Left lobe of liver (tissue), 2 donors: ENCODE measurements around the gene CRACR2A. TPM values are rescaled to one million over a fixed set of nuclear protein-coding genes. Genes with fewer than 3 reads are reported as not detected.

Experiments
- ATAC-seq: fragments of 200-7000 bp; cut with Tn5 transposase; one replicate; pipeline ENCODE4 v1.9.1; 2020; ENCODE audit warnings: mild to moderate bottlenecking, moderate library complexity
- DNase-seq: peaks from one replicate; pipeline ENCODE4 v3.0.0-alpha.2; 2020; ENCODE audit warnings: low spot score
- total RNA-seq: library from RNA; stranded (reverse); gene quantifications from one replicate; pipeline ENCODE4 v1.2.1, GENCODE V29; 2021
- donor health status: DM: no; HTN: no; CAD: no; lungs with moderate emphysema.
- donor health status: DM: no; HTN: yes; CAD: no.

CRACR2A gene
- total RNA-seq, 1 donor from 2014 or later, result 0.93 TPM

DNA sequence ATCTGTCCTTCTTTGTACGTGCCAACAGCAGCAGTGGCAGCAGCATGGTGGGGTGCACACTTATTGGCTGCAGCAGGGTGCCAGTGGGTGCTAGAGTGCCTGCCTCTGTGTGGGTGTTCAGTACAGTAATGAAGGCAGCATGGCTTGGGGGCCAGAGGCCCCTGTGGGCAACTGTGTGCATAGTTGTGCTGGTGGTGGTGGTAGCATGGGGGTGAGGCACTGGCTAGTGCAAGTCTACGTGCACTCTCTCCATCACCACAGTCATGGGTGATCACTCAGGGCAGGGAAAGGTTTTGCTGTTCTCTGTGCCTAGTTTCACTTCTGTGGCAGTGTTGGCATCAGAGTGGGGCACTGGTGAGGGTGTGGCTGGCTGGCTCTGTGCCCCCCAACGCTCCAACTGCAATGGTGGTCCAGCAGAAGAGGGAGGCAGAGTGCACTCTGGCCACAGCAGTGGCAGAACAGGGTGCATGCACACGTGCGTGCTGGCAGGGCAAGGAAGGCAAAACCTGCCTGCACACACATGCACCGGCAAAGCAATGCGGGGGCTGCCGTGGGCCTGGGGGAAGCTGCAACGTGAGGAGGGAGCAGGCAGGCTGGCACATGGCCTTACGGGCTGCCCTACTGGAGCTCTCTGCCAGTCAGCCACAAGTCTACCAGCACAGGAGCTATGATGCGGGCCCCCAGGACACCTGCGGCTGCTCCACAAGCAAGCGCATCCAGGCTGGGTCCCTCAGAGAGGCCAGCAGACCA is 60.1 kb downstream of the CRACR2A start:
- DNase-seq (no peak), ATAC-seq (no peak)

DNA sequence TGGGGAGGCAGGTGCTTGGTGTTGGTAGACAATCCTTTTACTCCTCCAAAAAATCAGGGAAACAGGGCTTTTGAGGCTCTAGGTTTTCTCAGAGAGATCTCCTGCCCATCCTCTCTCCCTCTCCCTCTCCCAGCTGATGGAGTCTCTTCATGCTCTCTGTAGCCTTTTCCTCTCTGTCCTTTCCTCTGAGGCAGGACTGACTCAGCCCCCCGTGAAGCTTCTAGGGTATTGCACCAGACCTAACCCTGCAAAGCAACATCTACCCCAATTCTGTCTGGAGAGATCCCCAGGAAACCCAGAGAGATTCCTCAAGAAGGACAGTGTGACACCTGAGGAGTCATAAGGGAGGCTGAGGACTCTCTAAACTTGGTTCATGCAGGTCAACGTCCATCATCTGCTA is 66.4 kb downstream of the CRACR2A start:
- no peak for DNase-seq
- no peak for ATAC-seq

DNA sequence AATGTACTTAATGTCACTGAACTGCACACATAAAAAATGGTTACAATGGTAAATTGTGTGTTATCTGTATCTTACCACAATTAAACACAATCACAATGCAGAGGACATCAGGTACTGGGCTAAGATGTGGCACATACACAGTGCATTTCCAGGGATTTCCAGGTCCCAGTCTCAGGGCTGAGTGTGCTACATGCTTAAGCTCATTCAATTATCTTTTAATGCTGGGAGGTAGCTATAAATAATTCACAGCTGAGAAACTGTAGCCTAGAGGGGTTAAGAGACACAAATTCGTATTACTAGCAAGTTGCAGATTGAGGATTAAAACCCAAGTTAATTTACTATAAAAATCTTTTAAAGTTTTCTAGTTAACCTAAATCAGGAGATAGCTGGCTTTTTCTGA is 67.1 kb downstream of the CRACR2A start:
- ATAC-seq (no peak), DNase-seq (no peak)

DNA sequence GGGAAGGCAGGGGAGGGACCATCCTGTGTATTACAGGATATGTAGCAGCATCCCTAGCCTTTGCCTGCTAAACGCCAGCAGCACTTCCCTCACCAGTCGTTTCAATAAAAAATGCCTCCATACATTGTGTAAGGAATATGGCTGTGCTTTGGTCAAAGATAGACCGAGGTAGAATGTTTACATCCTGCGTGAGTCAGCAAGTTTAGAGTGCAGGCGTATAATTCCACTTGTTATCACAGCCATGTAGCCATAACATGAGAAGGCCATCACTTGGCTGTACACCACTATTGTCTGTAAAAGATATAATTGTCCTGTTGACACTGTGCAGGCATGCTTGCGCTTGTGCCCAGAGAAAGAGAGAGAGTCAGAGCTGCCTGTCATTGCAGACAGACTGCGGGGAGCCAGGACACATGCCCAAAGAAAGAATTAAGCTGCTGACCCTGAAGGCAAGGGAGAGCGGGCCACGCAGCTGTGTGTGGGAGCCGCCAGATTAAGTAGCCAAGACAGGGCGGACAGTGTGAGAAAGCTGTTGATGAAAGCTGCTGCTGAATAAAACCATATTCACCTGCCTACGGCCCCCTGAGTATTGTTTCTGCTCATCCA is 68.4 kb downstream of the CRACR2A start:
- ATAC-seq, result no peak

DNA sequence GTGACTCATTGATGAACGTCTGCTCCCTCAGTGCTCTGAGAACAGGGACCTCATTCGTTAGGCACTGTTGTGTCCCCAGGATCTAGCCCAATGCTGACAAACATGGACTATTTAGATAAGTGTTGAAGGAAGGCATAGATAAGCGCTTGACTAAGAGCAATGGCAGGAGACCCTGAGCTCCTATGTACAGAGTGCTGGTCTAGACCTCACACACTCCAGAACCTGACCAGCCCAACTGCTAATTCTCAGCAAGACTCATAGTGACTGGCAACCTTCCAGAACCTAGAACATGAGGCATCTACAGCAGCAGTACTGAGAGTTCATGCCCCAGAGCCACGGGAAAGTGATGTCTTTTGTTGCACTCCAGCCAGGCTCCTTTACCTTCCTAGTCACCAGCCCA is 69.2 kb downstream of the CRACR2A start:
- DNase-seq (no peak), ATAC-seq (no peak)

More for the DNA sequence above, 68.4 kb downstream of the CRACR2A start:
- DNase-seq, result no peak

DNA sequence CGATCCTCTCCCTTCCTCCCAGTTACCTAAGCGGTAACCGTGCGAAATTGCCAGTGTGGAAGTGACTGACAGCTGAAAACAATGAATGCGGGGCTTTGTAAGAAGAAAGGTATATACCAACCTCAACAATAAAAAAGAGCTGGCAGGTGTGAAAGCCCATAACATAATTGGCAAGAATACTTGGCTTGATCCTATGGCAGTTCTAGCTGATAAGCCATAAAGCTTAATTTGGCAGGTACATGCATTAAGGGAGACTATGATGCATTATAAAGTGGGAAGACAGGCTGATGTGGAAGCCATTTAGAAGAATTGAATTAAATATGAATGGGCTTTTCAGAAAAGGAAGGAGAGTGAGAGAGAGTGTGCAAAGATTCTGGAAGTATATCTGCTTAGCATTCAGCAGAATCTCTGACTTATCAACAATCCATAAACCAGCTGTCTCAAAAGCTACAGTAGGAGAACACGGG is 71.3 kb downstream of the CRACR2A start:
- ATAC-seq, result no peak
- DNase-seq, result no peak

DNA sequence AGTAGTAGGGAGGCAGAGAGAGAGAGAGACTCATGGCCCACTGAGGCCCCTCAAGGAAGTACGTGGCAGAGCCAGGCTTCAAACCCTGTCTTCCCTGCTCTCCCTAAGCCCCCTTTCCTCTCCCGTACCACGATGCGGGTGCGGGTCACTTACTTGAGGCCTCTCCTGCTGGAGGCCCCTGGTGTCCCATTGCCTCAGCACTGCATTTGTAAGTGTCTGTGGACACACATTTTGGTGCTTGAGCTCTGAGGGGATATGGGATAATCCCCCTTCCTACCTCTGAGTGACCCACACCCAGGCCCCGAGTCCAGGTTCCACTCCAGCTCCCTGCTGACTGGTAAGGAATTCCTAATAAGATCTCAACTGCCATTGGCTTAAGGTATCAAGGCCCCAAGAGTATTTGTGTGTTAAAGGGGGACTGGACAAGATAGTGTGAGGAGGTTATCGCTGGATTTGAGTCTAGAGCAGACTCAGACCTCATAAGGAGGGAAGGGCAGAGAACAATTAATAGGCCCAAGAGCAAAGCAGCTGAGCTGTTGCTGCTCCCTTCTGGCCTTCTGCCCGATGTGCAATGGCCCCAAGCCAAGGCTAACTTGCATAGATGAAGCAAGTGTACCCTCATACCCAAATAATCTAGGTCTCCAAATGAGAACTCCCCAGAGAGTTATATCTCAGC is 71.9 kb downstream of the CRACR2A start:
- peak; percentile 73 for DNase-seq
- peak; percentile 76 for ATAC-seq

DNA sequence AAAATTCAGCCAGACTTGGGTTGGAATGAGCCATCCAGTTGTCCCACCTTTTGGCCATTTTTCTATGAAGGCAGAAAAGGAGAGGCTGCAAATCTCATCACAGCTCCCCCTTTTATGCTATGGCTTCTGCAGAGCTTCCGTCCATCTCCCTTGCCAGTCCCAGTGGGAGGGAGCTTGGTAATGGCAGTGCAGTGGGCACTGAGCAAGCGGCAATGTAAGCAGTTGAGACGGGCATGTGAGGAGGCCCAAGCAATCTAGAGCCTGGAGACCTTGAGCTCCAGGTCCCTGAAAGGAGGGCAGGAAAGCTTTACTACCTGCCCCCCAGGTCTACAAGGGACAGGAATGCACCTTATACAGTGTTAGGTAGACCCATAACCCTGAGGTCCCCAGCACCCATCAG is 73.1 kb downstream of the CRACR2A start:
- DNase-seq (no peak), ATAC-seq (no peak)

DNA sequence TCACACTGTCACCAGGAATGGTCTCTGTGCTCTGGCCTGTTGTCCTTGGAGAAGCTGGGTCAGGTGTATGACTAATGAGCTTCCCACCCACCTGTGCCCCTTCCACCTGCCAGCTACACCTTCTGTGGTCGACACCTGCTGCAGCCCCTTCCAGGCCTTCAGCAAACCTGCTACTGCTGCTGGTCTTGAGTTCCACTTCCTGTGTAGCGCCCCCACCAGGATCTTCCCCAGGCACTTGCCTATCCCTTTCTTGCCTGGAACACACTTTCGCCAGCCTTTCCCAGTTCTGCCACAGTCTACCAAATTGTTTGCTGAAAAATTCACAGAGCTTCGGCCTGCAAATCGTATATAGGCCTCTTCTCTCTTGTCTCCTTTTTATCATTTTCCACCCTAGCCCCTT is 75.3 kb downstream of the CRACR2A start:
- no peak for DNase-seq

DNA sequence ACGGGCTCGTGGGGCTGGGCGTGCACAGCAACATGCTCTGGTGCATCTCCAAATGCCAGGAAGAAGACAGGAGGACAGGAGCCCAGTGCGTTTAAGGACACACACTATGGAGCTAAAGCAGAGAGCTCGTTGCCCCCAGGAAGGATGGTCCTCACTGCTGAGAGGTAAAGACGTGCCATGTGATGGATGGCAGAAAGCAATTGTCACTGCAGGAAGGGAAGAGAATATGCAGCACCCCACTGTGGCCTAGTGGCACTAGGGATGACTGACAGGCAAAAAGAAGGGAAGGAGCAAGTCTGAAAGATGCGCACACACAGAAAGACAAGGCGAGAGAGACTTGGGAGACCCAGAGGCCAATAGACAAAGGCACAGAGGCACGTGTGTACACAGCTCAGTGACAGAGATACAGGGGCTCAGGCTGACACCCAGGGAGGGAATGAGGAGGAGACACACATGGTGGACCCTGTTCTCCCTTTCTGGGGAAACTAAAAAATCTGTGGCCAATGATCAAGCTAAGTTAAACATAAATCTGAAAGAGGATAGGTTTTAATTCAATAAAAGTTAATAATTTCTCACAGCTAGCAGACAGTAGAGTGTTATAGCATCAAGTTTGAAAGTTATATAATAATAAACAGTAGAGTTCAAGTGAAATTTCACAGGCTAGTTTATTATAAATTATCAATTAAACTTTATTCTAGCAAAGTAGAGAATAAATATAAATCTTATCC is 78.8 kb downstream of the CRACR2A start:
- DNase-seq (no peak), ATAC-seq (peak; percentile 68)

More for the DNA sequence above, 75.3 kb downstream of the CRACR2A start:
- no peak for ATAC-seq

DNA sequence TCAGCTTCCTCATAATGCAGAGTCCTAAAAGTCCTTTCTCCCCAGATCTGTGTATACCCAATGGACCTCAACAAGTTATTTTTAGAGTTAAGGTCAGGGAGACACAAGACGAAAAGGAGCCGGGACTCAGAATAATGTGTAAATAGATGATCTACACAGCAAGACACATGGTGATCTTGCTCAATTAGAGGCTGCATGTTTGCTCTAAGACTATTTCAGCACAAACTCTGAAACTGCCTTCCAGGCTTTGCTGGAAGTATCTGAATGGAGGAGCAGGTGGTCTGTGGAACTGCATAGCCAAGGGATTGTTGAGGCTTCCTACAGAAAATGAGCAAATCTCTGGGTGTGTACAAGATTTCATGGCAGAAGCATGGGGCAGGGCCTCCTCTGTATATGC is 80.8 kb downstream of the CRACR2A start:
- peak; percentile 56 for ATAC-seq
- no peak for DNase-seq

DNA sequence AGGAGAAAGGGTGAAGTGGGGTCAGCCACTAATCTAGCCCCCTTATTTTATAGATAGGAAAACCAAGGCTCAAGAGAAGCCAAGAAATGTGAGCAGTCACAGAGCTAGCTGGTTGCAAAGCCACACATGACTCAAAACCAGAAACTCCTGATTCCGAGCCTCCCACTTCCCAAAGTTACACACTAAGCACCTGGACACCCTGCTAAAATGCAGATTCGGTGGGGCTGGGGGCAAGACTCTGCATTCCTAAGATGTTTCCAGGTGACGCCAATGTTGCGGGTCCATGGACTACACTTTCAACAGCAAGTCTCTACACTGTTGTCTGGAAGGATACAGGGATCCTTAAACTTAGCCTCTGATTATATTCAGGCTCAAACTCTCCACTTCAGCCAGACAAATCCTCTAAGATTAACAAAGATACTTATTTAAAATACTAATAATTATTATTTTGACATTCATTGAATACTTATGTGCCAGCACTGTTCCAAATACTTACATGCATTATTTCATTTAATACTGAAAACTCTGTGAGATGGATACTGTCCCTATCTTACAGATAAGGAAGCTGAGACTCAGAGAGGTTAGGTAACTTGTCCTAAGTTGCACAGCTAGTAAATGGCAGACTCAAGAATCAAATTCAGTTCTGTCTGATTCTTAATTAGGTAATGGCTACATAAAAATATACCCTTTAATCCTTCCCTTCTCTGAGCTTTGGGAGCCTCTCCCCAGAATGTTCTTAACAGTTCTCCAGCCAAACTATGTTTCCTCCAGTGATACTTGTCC is 81.4 kb downstream of the CRACR2A start:
- ATAC-seq (no peak), DNase-seq (no peak)

DNA sequence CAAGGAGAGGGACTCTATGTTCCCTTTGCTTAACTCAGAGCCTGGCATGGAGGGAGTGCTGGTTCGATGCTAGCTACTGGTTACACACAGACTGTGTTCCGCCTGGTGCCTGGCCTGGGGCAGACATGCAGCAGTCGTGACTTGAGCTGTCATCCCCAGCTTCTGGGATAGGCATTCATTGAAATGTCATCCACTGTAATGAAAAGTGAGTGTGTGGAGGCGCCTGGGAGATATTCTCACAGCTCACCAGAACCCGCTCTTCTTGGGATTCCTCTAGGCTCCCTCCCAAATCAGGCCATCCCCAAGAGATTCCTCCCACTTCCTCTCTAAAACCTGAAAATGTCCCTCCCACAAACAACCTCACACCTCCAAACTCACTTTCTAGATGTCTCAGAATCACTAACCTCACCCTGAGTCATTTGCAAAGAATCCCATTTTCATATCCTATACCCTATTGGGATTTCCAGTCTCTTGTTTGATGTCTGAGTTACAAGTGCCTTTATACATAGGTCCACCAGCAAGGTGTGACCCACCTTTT is 82.8 kb downstream of the CRACR2A start:
- ATAC-seq, result no peak
- DNase-seq, result no peak

DNA sequence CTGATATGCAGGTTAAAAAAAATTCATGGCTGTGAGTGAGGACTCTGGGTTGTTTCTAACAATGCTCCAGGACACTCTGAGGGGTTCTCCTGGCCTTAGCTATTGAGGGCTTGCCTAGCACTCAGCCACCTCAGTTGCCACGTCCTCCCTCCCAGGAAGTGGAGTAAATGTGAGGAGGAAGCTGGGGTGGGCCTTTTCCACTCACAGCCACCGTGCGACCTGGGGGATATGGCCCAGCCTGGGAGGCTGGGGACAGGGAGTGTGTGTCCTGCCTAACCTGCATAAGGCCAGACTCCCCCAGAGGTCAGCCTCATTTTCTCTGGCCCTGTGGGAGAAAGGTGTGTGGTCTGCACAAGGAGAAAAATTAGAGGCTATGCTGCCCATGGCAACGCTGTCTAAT is 83.3 kb downstream of the CRACR2A start:
- DNase-seq (no peak), ATAC-seq (no peak)

DNA sequence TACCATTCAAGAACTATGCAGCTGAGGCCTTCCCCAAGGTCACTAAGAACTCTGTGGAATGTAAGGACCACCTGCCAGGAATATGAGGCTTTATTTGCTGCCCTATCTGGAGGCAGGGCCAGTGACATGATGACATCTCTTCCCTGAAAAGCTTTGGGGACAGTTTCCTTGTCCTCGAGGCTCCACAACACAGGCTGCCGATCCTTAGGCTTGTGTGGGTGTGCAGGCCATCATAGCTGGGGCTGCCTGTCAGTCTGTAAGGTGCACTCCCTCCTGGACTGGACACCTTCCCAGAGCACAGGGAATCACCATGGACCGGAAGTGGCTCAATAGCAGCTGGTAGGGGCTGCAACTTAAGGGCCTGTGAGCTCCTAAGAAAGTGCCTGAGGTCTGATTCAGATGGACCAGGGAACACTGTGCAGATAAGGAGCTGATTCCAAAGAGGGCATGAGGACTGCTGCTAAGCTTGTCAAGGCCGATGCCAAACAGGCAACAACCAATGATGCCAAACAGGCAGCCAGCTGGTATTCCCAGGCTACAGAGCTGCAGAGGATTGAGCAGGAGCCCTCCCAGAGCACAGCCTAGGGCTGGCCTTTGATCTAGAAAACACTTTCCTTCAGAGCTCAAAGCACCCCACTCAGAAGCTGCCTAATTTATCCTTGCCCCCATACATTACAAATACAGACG is 84.3 kb downstream of the CRACR2A start:
- ATAC-seq (no peak), DNase-seq (no peak)

DNA sequence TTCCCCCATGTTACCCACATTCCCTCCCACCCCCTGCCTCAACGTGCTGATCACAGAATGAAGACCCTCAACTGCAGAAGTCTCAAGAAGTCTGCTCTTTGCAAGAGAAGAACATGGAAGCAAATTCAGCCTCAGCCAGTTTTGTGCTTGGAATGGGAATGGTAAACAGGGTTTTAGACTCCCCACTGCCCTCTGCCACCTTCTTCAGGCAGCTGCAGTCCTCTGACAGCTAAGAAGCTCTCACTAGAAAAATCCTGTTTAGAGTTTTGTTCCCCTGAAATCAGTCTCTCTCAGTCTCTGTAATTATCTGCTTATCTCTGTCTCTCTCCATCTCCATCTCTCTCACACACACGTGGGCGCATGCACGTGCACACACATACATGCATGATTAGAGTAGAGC is 85.4 kb downstream of the CRACR2A start:
- DNase-seq, result no peak
- ATAC-seq, result no peak

DNA sequence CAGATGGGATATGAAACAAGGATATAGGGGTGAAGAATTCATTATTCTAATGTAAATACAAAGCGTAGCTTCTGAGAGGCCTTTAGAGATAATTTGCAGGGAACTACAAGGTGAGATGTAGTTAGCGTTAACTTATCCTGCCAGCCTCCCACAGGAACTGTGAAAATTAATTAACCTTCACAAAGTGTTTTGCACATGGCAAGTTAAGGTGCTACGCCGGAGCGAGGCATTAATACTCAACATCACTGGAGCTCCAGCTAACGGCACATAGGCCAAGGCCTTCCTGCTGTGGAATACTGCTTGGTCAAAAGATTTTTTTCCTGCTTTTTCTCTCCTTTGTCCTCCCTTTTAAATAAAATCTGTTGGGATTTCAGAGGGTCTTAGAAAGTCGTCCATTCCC is 86.5 kb downstream of the CRACR2A start:
- DNase-seq (no peak), ATAC-seq (no peak)

DNA sequence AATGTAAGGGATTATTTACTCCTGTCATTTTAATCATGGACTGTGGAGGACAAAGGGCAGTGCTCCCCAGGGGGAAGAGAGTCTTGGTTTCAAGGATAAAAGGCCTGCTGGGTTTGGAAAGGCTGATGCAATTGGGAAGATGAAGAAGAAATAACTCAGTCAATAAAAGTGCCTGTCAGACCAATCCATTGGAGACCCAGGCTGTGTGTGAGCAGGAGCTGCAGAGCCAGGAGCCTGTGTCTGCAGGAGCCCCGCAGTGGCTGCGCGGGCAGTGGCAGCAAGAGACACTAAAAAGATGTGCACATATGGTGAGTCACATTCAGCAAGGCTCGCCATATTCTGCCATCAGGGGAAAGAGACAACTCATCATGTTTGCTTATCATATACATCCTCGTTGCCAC is 90.4 kb downstream of the CRACR2A start:
- ATAC-seq (no peak), DNase-seq (no peak)

DNA sequence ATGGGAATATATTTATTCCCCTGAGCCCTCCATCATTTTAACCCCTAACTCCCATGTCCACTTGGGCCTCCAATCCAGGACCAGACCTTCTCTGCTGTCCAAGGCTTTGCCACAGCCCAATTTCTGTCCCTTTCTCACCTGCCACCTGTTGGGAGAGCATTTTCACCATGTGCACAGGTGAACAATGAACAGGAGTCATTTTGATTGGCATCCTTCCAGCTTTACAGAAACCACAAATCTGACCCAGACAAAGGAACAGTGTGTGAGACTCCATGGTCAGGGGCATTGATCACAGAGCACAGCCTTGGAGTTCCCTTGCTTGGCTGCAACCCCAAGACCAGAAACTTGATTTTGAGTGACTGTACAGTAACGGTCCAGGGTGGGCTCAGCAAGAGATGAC is 91.9 kb downstream of the CRACR2A start:
- ATAC-seq (no peak), DNase-seq (no peak)
